Endothelial cell of umbilical vein (primary cell): ENCODE data around the gene TMEM33. TPM values are rescaled to one million over a fixed set of nuclear protein-coding genes. Genes with fewer than 3 reads are reported as not detected.

Experiments
- BruUV-seq: library from RNA; stranded (reverse); fragments of 400-500 nt; replicated peaks from 2 replicates; lab custom pipeline; 2021; lab: Mats Ljungman, UMichigan
- CTCF ChIA-PET: fragments of 300-600, 350-600 bp; sonication (Branson Sonifier 250); formaldehyde crosslinking; loops from one replicate; lab custom pipeline; 2021; ENCODE audit warnings: antibody characterized with exemption, inconsistent platforms; lab: Charles Lee
- POLR2A ChIA-PET: fragments of 300-600, 350-600 bp; sonication (Branson Sonifier 250); formaldehyde crosslinking; loops from one replicate; lab custom pipeline; 2021; ENCODE audit warnings: antibody characterized with exemption, inconsistent platforms; lab: Charles Lee
- DNase-seq: peaks from one replicate; pipeline ENCODE4 v3.0.0-alpha.2; 2011; ENCODE audit warnings: low read depth, low spot score
- FAIRE-seq: peaks from 2 replicates; lab custom pipeline; 2011; peaks lifted over from hg19 to GRCh38; lab: Jason Lieb, UNC
- H2AFZ ChIP-seq: 2 replicates; pipeline ENCODE4 v1.6.0; 2012; ENCODE audit warnings: low read depth, low read length, control low read depth, inconsistent platforms
- H3K27ac ChIP-seq: 2 replicates; pipeline ENCODE4 v1.5.1; 2011; ENCODE audit warnings: low read depth, mild to moderate bottlenecking, control low read depth, low read length, moderate library complexity; ENCODE audit not compliant: insufficient read depth
- H3K27me3 ChIP-seq, 2 experiments: 2 replicates each; pipeline versions ENCODE4 v1.6.0 to v1.6.1; 2011; ENCODE audit warnings: low read length in 2 of 2, mixed read lengths in 1 of 2; ENCODE audit not compliant: control insufficient read depth in 2 of 2, insufficient read depth in 2 of 2
- H3K36me3 ChIP-seq, 2 experiments: 2 replicates in 1 of 2; 3 replicates in 1 of 2; pipeline ENCODE4 v1.5.1; 2011; ENCODE audit warnings: low read length in 2 of 2, mild to moderate bottlenecking in 1 of 2, moderate library complexity in 1 of 2; ENCODE audit not compliant: control insufficient read depth in 2 of 2, insufficient read depth in 2 of 2; ENCODE audit errors: extremely low read depth in 1 of 2
- H3K4me1 ChIP-seq: 3 replicates; pipeline ENCODE4 v1.5.1; 2011; ENCODE audit warnings: mild to moderate bottlenecking, low read length; ENCODE audit not compliant: control insufficient read depth, insufficient read depth; ENCODE audit errors: extremely low read depth
- H3K4me2 ChIP-seq: 2 replicates; pipeline ENCODE4 v1.6.1; 2011; ENCODE audit warnings: low read length, control low read depth, mixed read lengths; ENCODE audit not compliant: insufficient read depth
- H3K4me3 ChIP-seq, 3 experiments: fragments of 200-600 bp in 1 of 3; sonication (generic), shearing (Covaris generic) in 1 of 3; replicated peaks in 1 of 3; 2 replicates each; pipeline ENCODE4 v1.5.1; 2011 to 2016; ENCODE audit warnings: control low read depth in 3 of 3, low read length in 3 of 3, mild to moderate bottlenecking in 2 of 3, inconsistent platforms in 1 of 3, low read depth in 1 of 3, moderate library complexity in 1 of 3; ENCODE audit not compliant: insufficient read depth in 1 of 3
- H3K79me2 ChIP-seq: 2 replicates; pipeline ENCODE4 v1.6.0; 2012; ENCODE audit warnings: low read length, inconsistent platforms; ENCODE audit not compliant: control insufficient read depth, insufficient read depth
- H3K9ac ChIP-seq: replicated peaks from 2 replicates; pipeline ENCODE3; 2011; ENCODE audit warnings: low read length, control low read depth; ENCODE audit not compliant: insufficient read depth; ENCODE audit errors: extremely low read depth
- H3K9me1 ChIP-seq: replicated peaks from 3 replicates; pipeline ENCODE4 v1.6.0; 2011; ENCODE audit warnings: mild to moderate bottlenecking, low read length; ENCODE audit not compliant: control insufficient read depth, insufficient read depth; ENCODE audit errors: extremely low read depth
- H3K9me3 ChIP-seq: replicated peaks from 2 replicates; pipeline ENCODE4 v1.5.1; 2012; ENCODE audit warnings: low read length, inconsistent platforms; ENCODE audit not compliant: control insufficient read depth, insufficient read depth
- H4K20me1 ChIP-seq: replicated peaks from 2 replicates; pipeline ENCODE3; 2011; ENCODE audit warnings: mild to moderate bottlenecking, low read length; ENCODE audit not compliant: control insufficient read depth, insufficient read depth; ENCODE audit errors: extremely low read depth
- EZH2 ChIP-seq: IDR thresholded peaks from 2 replicates; pipeline ENCODE4 v1.6.1; 2012; ENCODE audit warnings: borderline replicate concordance, low read depth, mild to moderate bottlenecking, moderate library complexity, low read length, inconsistent platforms; ENCODE audit not compliant: severe bottlenecking
- GATA2 ChIP-seq: IDR thresholded peaks from 2 replicates; pipeline ENCODE4 v1.7.0; 2011; ENCODE audit warnings: low read depth, mild to moderate bottlenecking, moderate library complexity, mixed read lengths, low read length; ENCODE audit not compliant: insufficient read length, insufficient read depth
- JUN ChIP-seq: IDR thresholded peaks from 2 replicates; pipeline ENCODE4 v1.6.1; 2011; ENCODE audit warnings: borderline replicate concordance, low read depth; ENCODE audit not compliant: insufficient read length, insufficient read depth
- MYC ChIP-seq: IDR thresholded peaks from one replicate; pipeline ENCODE4 v1.6.1; 2011; ENCODE audit warnings: mild to moderate bottlenecking, low read depth, low read length
- POLR2A ChIP-seq: IDR thresholded peaks from 2 replicates; pipeline ENCODE4 v1.6.1; 2012; ENCODE audit warnings: low read depth, mild to moderate bottlenecking, control low read depth, low read length
- POLR2AphosphoS5 ChIP-seq: IDR thresholded peaks from 2 replicates; pipeline ENCODE4 v1.6.1; 2012; ENCODE audit warnings: low read depth, mild to moderate bottlenecking, control low read depth, low read length, moderate library complexity; ENCODE audit not compliant: insufficient read depth
- dilution Hi-C: fragments of 300-500 bp; cut with MboI; formaldehyde crosslinking; loops from one replicate; pipeline ENCODE4 v1.15.0; 2019; ENCODE audit warnings: low sequenced_read_pairs; ENCODE audit not compliant: extremely low pct_ligation_motif_present
- intact Hi-C: fragments of 100-400 bp; cut with micrococcal nuclease; formaldehyde crosslinking; loops from one replicate; pipeline ENCODE4 v1.10.0; 2022
- polyA plus RNA-seq, 4 experiments: library from polyadenylated mRNA; depleted of rRNA in 3 of 4; stranded (reverse) in 3 of 4; unstranded in 1 of 4; fragments of >200 nt; gene quantifications; 2 replicates each; pipeline versions ENCODE4 v1.2.1 to v1.2.3, GENCODE V29; 2011 to 2012; ENCODE audit warnings: missing spikeins in 1 of 4
- total RNA-seq: library from RNA; stranded (reverse); gene quantifications from 2 replicates; pipeline ENCODE4 v1.2.3, GENCODE V29; 2021
- TF ChIP-seq, protein P1 (sequence below): IDR thresholded peaks from 2 replicates; pipeline ENCODE4 v1.6.1; 2011; ENCODE audit not compliant: insufficient read depth, insufficient read length
- TF ChIP-seq, protein P2 (sequence below), 2 donors: IDR thresholded peaks; 1 replicate in 1 of 2; 2 replicates in 1 of 2; pipeline ENCODE4 v1.5.1; 2011; ENCODE audit warnings: low read length in 2 of 2, mild to moderate bottlenecking in 2 of 2, moderate library complexity in 2 of 2, control low read depth in 1 of 2, inconsistent platforms in 1 of 2, low read depth in 1 of 2; ENCODE audit not compliant: insufficient read depth in 1 of 2; ENCODE audit errors: extremely low read depth in 1 of 2

TMEM33 gene
- total and polyA plus RNA-seq, 2 donors (not counting 3 experiments of a cell fraction or from before 2014, with no cell fraction given), result 52.9 to 60.1 TPM

DNA sequence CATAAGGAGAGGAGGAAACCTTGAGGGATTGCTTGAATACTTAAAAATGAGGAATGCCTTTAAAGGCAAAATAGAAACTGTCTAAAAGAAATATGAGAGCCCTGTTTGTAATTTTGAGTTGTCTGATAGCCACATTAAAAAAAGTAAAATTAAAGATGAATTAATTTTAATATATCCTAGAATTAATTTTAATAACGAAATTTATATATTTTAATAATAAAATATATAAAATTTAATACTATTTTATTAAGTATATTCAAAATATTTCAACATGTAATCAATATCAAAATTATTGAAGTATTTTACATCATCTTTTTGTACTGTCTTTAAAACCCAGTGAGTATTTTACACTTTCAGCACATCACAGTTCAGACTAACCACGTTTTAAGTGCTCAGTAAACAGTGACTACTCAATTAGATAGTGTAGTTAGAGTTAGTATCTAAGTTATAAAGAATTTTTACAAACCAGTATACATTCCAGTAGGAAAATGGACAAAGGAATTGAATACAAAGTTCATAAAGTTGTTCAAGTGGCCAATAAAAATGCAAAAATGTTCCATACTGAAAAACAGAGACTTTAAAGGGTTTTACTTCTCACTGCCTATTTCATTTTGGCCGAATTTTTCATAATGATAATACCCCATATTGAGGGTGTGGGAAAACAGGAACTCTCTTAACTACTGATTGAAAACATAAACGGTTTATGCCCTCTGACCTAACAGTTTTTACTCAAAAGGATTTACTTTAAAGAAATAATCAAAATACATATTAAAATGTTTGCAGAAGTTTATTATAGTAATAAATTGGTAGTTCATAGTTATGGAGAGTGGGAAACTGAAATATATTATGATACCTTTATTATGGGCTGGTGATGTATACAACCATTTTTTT is 58.0 kb downstream of the TMEM33 start:
- Histone ChIP-seq H3K4me2 (no peak overlapping the region), H3K27me3 (no peaks in the 10 kb centered on the region), H3K9me1 (no peaks in the 10 kb centered on the region), H3K4me3 (no peak overlapping the region), H2AFZ (no peak overlapping the region), H4K20me1 (no peaks in the 10 kb centered on the region), H3K9ac (no peak overlapping the region), H3K27ac (no peak overlapping the region), H3K79me2 (peaks cover 23% of the 10 kb centered on the region), H3K4me1 (peaks cover 14% of the 10 kb centered on the region), H3K36me3 (no peaks in the 10 kb centered on the region), H3K9me3 (no peaks in the 10 kb centered on the region)
- TF ChIP-seq JUN (no peak), POLR2AphosphoS5 (no peak), POLR2A (no peak), GATA2 (no peak), MYC (no peak), EZH2 (no peak)
- TF ChIP-seq, protein P1, sequence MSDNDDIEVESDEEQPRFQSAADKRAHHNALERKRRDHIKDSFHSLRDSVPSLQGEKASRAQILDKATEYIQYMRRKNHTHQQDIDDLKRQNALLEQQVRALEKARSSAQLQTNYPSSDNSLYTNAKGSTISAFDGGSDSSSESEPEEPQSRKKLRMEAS, result no peak
- TF ChIP-seq, protein P2, sequence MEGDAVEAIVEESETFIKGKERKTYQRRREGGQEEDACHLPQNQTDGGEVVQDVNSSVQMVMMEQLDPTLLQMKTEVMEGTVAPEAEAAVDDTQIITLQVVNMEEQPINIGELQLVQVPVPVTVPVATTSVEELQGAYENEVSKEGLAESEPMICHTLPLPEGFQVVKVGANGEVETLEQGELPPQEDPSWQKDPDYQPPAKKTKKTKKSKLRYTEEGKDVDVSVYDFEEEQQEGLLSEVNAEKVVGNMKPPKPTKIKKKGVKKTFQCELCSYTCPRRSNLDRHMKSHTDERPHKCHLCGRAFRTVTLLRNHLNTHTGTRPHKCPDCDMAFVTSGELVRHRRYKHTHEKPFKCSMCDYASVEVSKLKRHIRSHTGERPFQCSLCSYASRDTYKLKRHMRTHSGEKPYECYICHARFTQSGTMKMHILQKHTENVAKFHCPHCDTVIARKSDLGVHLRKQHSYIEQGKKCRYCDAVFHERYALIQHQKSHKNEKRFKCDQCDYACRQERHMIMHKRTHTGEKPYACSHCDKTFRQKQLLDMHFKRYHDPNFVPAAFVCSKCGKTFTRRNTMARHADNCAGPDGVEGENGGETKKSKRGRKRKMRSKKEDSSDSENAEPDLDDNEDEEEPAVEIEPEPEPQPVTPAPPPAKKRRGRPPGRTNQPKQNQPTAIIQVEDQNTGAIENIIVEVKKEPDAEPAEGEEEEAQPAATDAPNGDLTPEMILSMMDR (IDR thresholded peaks at IDR 0.05; ENCODE audit: extremely low read depth in 1 of 2, insufficient read depth in 1 of 2, low read depth in 1 of 2, low read length in 2 of 2), result no peak
- ChIA-PET POLR2A (no interaction called here), CTCF (no interaction called here)
- FAIRE-seq (no peak), DNase-seq (no peak)
- dilution Hi-C loops, result no loop called here
- intact Hi-C loops, result no loop called here
- BruUV-seq, result no TSS peak
